ENCODE data around the gene NTN5.
"Not testable (repeated sequence)": the region's sequence is repeated elsewhere in the genome, so short reads cannot be mapped to it uniquely, and the experiment has no call there.

NTN5 gene

GRCh38 chr19:48669903-48670668, 2.7 kb downstream of the NTN5 start:
- no peak for DNase-seq (ENCODE audit: low read depth)

GRCh38 chr19:48668761-48669160, 4.1 kb downstream of the NTN5 start:
- DNase-seq (ENCODE audit: low read depth), result no peak

- DNase-seq (ENCODE audit: low read depth), result no peak
These were observed 4.5 kb downstream of the NTN5 start for GRCh38 chr19:48668332-48668731.

- no peak for DNase-seq (ENCODE audit: low read depth)
These were observed 7.0 kb downstream of the NTN5 start for GRCh38 chr19:48665786-48666185.

GRCh38 chr19:48664476-48664875, 8.3 kb downstream of the NTN5 start:
- no peak for DNase-seq (ENCODE audit: low read depth)

GRCh38 chr19:48663667-48664066, 9.2 kb downstream of the NTN5 start:
- DNase-seq (ENCODE audit: low read depth), result no peak

- no peak for DNase-seq (ENCODE audit: low read depth)
These were observed 11.1 kb downstream of the NTN5 start for GRCh38 chr19:48661711-48662090.

GRCh38 chr19:48660852-48661710, 11.7 kb downstream of the NTN5 start:
- DNase-seq (ENCODE audit: low read depth), result peak; percentile 91

- DNase-seq (ENCODE audit: low read depth), result no peak
These were observed 13.0 kb downstream of the NTN5 start for GRCh38 chr19:48659768-48660167.

GRCh38 chr19:48658483-48658882, 14.3 kb downstream of the NTN5 start:
- DNase-seq (ENCODE audit: low read depth), result no peak

GRCh38 chr19:48657828-48658227, 15.0 kb downstream of the NTN5 start:
- not testable (repeated sequence) for DNase-seq (ENCODE audit: low read depth)

GRCh38 chr19:48656840-48657474, 15.9 kb downstream of the NTN5 start:
- DNase-seq (ENCODE audit: low read depth), result peak; percentile 94

GRCh38 chr19:48654299-48655059, 18.3 kb downstream of the NTN5 start:
- DNase-seq (ENCODE audit: low read depth), result no peak

- DNase-seq (ENCODE audit: low read depth), result no peak
These were observed 21.2 kb downstream of the NTN5 start for GRCh38 chr19:48651683-48652048.

- no peak for DNase-seq (ENCODE audit: low read depth)
These were observed 21.7 kb downstream of the NTN5 start for GRCh38 chr19:48650974-48651682.

GRCh38 chr19:48648134-48648533, 24.7 kb downstream of the NTN5 start:
- no peak for DNase-seq (ENCODE audit: low read depth)

- no peak for DNase-seq (ENCODE audit: low read depth)
These were observed 26.0 kb downstream of the NTN5 start for GRCh38 chr19:48646722-48647216.

GRCh38 chr19:48646001-48646721, 26.7 kb downstream of the NTN5 start, which contains the start of gene CA11:
CA11 (minus strand) TSS chr19:48646187; CDS start chr19:48645632, 555 bp downstream.
- DNase-seq (ENCODE audit: low read depth), result no peak

GRCh38 chr19:48645620-48646000, 27.2 kb downstream of the NTN5 start:
- no peak for DNase-seq (ENCODE audit: low read depth)

GRCh38 chr19:48644839-48645619, 27.8 kb downstream of the NTN5 start:
- no peak for DNase-seq (ENCODE audit: low read depth)
